IPS-15b (cell line): Measurements from ENCODE around the gene FMO5.

ENCODE experiments used
- H3K27me3 ChIP-seq: one replicate; pipeline ENCODE4 v1.6.1; 2013; ENCODE audit warnings: low read length; ENCODE audit not compliant: control insufficient read depth, insufficient read depth
- H3K36me3 ChIP-seq: one replicate; pipeline ENCODE4 v1.6.1; 2013; ENCODE audit warnings: low read length; ENCODE audit not compliant: control insufficient read depth, insufficient read depth
- H3K4me1 ChIP-seq: one replicate; pipeline ENCODE4 v1.6.1; 2013; ENCODE audit warnings: mild to moderate bottlenecking, low read length; ENCODE audit not compliant: control insufficient read depth, insufficient read depth
- H3K4me3 ChIP-seq: one replicate; pipeline ENCODE4 v1.5.1; 2013; ENCODE audit warnings: low read depth, low read length
- H3K9ac ChIP-seq: one replicate; pipeline ENCODE4 v1.6.1; 2013; ENCODE audit warnings: low read depth, mild to moderate bottlenecking, low read length
- H3K9me3 ChIP-seq: one replicate; pipeline ENCODE4 v1.6.1; 2013; ENCODE audit warnings: mild to moderate bottlenecking, low read length; ENCODE audit not compliant: control insufficient read depth, insufficient read depth

Gene FMO5

GRCh38 chr1:147225193-147225730, at the start of gene FMO5:
Gene FMO5, minus strand, starts transcription at chr1:147225339. Its CDS starts 310 bp downstream, at chr1:147225029.
- Histone ChIP-seq H3K4me1 (no peaks in the 10 kb centered on the region), H3K4me3 (peak within 1 kb of the TSS; percentile 58), H3K9ac (no peak within 1 kb of the TSS), H3K36me3 (no peaks in the 10 kb centered on the region), H3K27me3 (peaks cover 24% of the 10 kb centered on the region), H3K9me3 (no peaks in the 10 kb centered on the region)

- no peak overlapping the region for H3K9ac ChIP-seq
- H3K4me3 ChIP-seq, result no peak overlapping the region
- H3K4me1 ChIP-seq, result no peaks in the 10 kb centered on the region
- no peaks in the 10 kb centered on the region for H3K9me3 ChIP-seq
- no peaks in the 10 kb centered on the region for H3K27me3 ChIP-seq
- H3K36me3 ChIP-seq, result peaks cover 14% of the 10 kb centered on the region
Observed at GRCh38 chr1:147273409-147274336, 48.5 kb upstream of the FMO5 start.

- Histone ChIP-seq H3K9ac (no peak overlapping the region), H3K9me3 (no peaks in the 10 kb centered on the region), H3K27me3 (no peaks in the 10 kb centered on the region), H3K4me3 (no peak overlapping the region), H3K36me3 (peaks cover 15% of the 10 kb centered on the region), H3K4me1 (no peaks in the 10 kb centered on the region)
Observed at GRCh38 chr1:147272042-147272441, 46.9 kb upstream of the FMO5 start.

GRCh38 chr1:147270721-147271120, 45.6 kb upstream of the FMO5 start:
- Histone ChIP-seq H3K9ac (no peak overlapping the region), H3K27me3 (no peaks in the 10 kb centered on the region), H3K4me1 (no peaks in the 10 kb centered on the region), H3K4me3 (no peak overlapping the region), H3K9me3 (no peaks in the 10 kb centered on the region), H3K36me3 (peaks cover 6% of the 10 kb centered on the region)

GRCh38 chr1:147267711-147268110, 42.6 kb upstream of the FMO5 start:
- Histone ChIP-seq H3K27me3 (no peaks in the 10 kb centered on the region), H3K4me3 (no peak overlapping the region), H3K9ac (no peak overlapping the region), H3K36me3 (peaks cover 8% of the 10 kb centered on the region), H3K4me1 (no peaks in the 10 kb centered on the region), H3K9me3 (no peaks in the 10 kb centered on the region)

GRCh38 chr1:147266381-147266780, 41.2 kb upstream of the FMO5 start:
- Histone ChIP-seq H3K27me3 (no peaks in the 10 kb centered on the region), H3K4me3 (no peak overlapping the region), H3K9me3 (no peaks in the 10 kb centered on the region), H3K36me3 (peaks cover 8% of the 10 kb centered on the region), H3K9ac (no peak overlapping the region), H3K4me1 (no peaks in the 10 kb centered on the region)

GRCh38 chr1:147264158-147264768, 39.1 kb upstream of the FMO5 start:
- peaks cover 8% of the 10 kb centered on the region for H3K36me3 ChIP-seq

GRCh38 chr1:147260956-147261355, 35.8 kb upstream of the FMO5 start:
- Histone ChIP-seq H3K4me3 (no peak overlapping the region), H3K36me3 (peaks cover 5% of the 10 kb centered on the region)

More at GRCh38 chr1:147264158-147264768, 39.1 kb upstream of the FMO5 start:
- no peak overlapping the region for H3K4me3 ChIP-seq
- no peak overlapping the region for H3K9ac ChIP-seq
- H3K9me3 ChIP-seq, result no peaks in the 10 kb centered on the region
- H3K27me3 ChIP-seq, result no peaks in the 10 kb centered on the region
- no peaks in the 10 kb centered on the region for H3K4me1 ChIP-seq

GRCh38 chr1:147252540-147252939, 27.4 kb upstream of the FMO5 start:
- no peaks in the 10 kb centered on the region for H3K36me3 ChIP-seq
- H3K27me3 ChIP-seq, result no peaks in the 10 kb centered on the region
- H3K9me3 ChIP-seq, result no peaks in the 10 kb centered on the region
- H3K4me1 ChIP-seq, result no peaks in the 10 kb centered on the region
- H3K9ac ChIP-seq, result no peak overlapping the region
- H3K4me3 ChIP-seq, result no peak overlapping the region

More at GRCh38 chr1:147260956-147261355, 35.8 kb upstream of the FMO5 start:
- Histone ChIP-seq H3K9ac (no peak overlapping the region), H3K9me3 (no peaks in the 10 kb centered on the region), H3K4me1 (no peaks in the 10 kb centered on the region), H3K27me3 (no peaks in the 10 kb centered on the region)

GRCh38 chr1:147247656-147248238, 22.6 kb upstream of the FMO5 start:
- H3K9ac ChIP-seq, result no peak overlapping the region
- H3K4me3 ChIP-seq, result no peak overlapping the region

GRCh38 chr1:147246910-147247655, 21.9 kb upstream of the FMO5 start:
- no peaks in the 10 kb centered on the region for H3K27me3 ChIP-seq
- H3K9ac ChIP-seq, result no peak overlapping the region
- H3K4me1 ChIP-seq, result peaks cover 4% of the 10 kb centered on the region
- H3K9me3 ChIP-seq, result no peaks in the 10 kb centered on the region
- no peak overlapping the region for H3K4me3 ChIP-seq
- H3K36me3 ChIP-seq, result no peaks in the 10 kb centered on the region

More at GRCh38 chr1:147247656-147248238, 22.6 kb upstream of the FMO5 start:
- H3K4me1 ChIP-seq, result peaks cover 4% of the 10 kb centered on the region
- H3K9me3 ChIP-seq, result no peaks in the 10 kb centered on the region
- H3K36me3 ChIP-seq, result no peaks in the 10 kb centered on the region
- H3K27me3 ChIP-seq, result no peaks in the 10 kb centered on the region
